Motor neuron (in vitro differentiated cells): ENCODE results near the gene TAP2. TPM values are rescaled to one million over a fixed set of nuclear protein-coding genes. Genes with fewer than 3 reads are reported as not detected.
"Not testable (repeated sequence)": the region's sequence is repeated elsewhere in the genome, so short reads cannot be mapped to it uniquely, and the experiment has no call there.

ENCODE experiments used
- ATAC-seq, 8 experiments: fragments of 200-7000 bp; cut with Tn5 transposase; replicated peaks in 6 of 8; 2 replicates each; pipeline ENCODE4 v1.8.0; 2021; ENCODE audit warnings: mild to moderate bottlenecking in 8 of 8, moderate library complexity in 8 of 8
- H3K27ac ChIP-seq, 2 donors: fragments of 250-450 bp; sonication (Bioruptor Pico); 2 replicates each; pipeline ENCODE4 v1.9.0; 2021; ENCODE audit warnings: antibody characterized with exemption in 2 of 2, mild to moderate bottlenecking in 2 of 2, moderate library complexity in 1 of 2
- H3K4me1 ChIP-seq, 2 donors: fragments of 250-450 bp; sonication (Bioruptor Pico); replicated peaks in 1 of 2; 2 replicates each; pipeline ENCODE4 v1.6.1; 2021; ENCODE audit warnings: antibody characterized with exemption in 2 of 2, mild to moderate bottlenecking in 2 of 2, moderate library complexity in 1 of 2
- H3K4me3 ChIP-seq, 5 donors: fragments of 250-450 bp; sonication (Bioruptor Pico); 2 replicates each; pipeline ENCODE4 v1.9.0; 2021; ENCODE audit warnings: antibody characterized with exemption in 5 of 5, mild to moderate bottlenecking in 5 of 5, moderate library complexity in 4 of 5
- WGBS, 10 experiments: fragments of 450-650 bp; shearing (Covaris generic); methylation state at CpG; one replicate each; pipeline ENCODE4 v1.0.0; 2022; 5-methylcytosine and 5-hydroxymethylcytosine counted together
- in situ Hi-C, 9 experiments: fragments of 400-800 bp; cut with MboI; loops; one replicate each; pipeline ENCODE4 v1.15.0; 2021; ENCODE audit warnings: low sequenced_read_pairs in 9 of 9, low pct_unique_long_range_greater_than_20kb in 2 of 9; ENCODE audit not compliant: unreplicated experiment in 9 of 9
- total RNA-seq, 8 experiments: library from RNA; unstranded; fragments of 300-600 nt; gene quantifications; 2 replicates each; pipeline versions ENCODE4 v1.2.3 to v1.2.4, GENCODE V29; 2022

TAP2 gene
- 100 to 1,000 TPM in 1 of 8 experiments, 10 to 100 TPM in 3, 1 to 10 TPM in 4; 1.7 to 104 (median 13.5) TPM for total RNA-seq

- in situ Hi-C loops = no loop called here
- peak within 1 kb of the TSS in 1 of 2 donors; percentile 69 for H3K27ac ChIP-seq
- 0 to 5% (median 1%) methylated on average over 1 to 10 of the region's 57 CpGs; no CpG with 5 or more reads in 6 of the 10 experiments for WGBS, 10 experiments
- H3K4me3 ChIP-seq = peak within 1 kb of the TSS; percentile 41 to 85 (median 57)
- peak; percentile 83 to 94 (median 93) for ATAC-seq
- H3K4me1 ChIP-seq = peaks cover 0 to 3% of the 10 kb centered on the region in 2 donors
Measured at GRCh38 chr6:32838114-32838958, at the start of gene TAP2. TAP2 (minus strand) TSS chr6:32838739; CDS start chr6:32838233, 506 bp downstream.

GRCh38 chr6:32887616-32888015 is 49.1 kb upstream of the TAP2 start:
- in situ Hi-C loops = loop anchor here in 6 of 9 experiments (10.0 to 25.0 kb wide), 3 partner anchors 57 to 100 kb away; partner anchors contain the start of genes HLA-DMA (in 1 of the 6) and HLA-DMB (in 1 of the 6)
- WGBS, 10 experiments = 40 to 90% (median 65%) methylated on average over 1 to 5 of the region's 5 CpGs
- ATAC-seq = no peak
- Histone ChIP-seq H3K4me1 (no peaks in the 10 kb centered on the region), H3K4me3 (no peak overlapping the region), H3K27ac (no peak overlapping the region)

DNA sequence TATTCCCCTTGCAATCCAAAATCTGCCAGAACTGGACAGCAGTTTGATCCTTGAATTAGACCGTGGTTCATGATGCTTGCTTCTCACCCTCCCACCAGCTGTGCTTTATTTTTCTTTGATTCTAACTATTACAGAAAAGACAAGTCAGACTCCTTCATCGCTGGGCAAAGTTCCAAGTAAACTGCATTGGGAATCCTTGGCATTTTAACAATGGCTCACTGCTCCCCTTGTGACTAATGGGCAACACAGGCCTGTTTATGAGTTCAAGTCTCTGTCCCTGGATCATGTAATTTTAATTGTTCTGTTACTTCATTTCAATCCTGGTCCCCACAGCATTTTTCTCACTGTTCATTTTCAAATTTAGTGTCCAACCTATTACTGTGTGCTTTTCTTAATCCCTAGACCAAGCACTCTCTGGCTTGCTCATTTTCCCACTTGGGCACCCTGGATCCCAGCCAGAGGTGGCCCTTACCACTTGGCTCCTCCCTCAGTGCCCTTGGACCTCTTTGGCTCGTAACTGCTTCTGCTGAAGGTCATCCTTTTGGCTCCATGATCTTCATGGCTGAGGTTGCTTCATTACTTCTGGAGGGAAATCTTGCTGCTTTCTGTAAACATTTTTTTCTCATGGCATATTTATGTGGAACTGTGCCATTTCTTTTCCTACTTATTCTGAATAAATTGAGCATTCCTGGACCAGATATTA is 48.3 kb upstream of the TAP2 start:
- no peak overlapping the region for H3K4me3 ChIP-seq
- no peak for ATAC-seq
- no peaks in the 10 kb centered on the region for H3K4me1 ChIP-seq
- WGBS, 10 experiments = 13 to 92% (median 44%) methylated on average over 1 to 3 of the region's 3 CpGs; no CpG with 5 or more reads in 2 of the 10 experiments
- H3K27ac ChIP-seq = no peak overlapping the region
- in situ Hi-C loops = loop anchor here in 6 of 9 experiments (10.0 to 25.0 kb wide), 3 partner anchors 58 to 100 kb away; partner anchors contain the start of genes HLA-DMA (in 1 of the 6) and HLA-DMB (in 1 of the 6)

GRCh38 chr6:32885698-32886286 is 47.3 kb upstream of the TAP2 start:
- peak in 4 of 8 experiments; percentile 29 to 67 (median 58) for ATAC-seq
- H3K4me1 ChIP-seq = no peaks in the 10 kb centered on the region
- WGBS, 10 experiments = 0 to 81% (median 33%) methylated on average over 1 to 4 of the region's 4 CpGs; no CpG with 5 or more reads in 1 of the 10 experiments
- no peak overlapping the region for H3K4me3 ChIP-seq
- in situ Hi-C loops = loop anchor here in 6 of 9 experiments (10.0 to 25.0 kb wide), 3 partner anchors 59 to 102 kb away; partner anchors contain the start of genes HLA-DMA (in 1 of the 6) and HLA-DMB (in 1 of the 6)
- H3K27ac ChIP-seq = no peak overlapping the region

- WGBS, 10 experiments = 0 to 59% (median 15%) methylated on average over 1 to 5 of the region's 5 CpGs; no CpG with 5 or more reads in 2 of the 10 experiments
- peak in 3 of 8 experiments; percentile 67 to 90 (median 70) for ATAC-seq
- H3K4me3 ChIP-seq = no peak overlapping the region
- in situ Hi-C loops = loop anchor here in 6 of 9 experiments (10.0 to 25.0 kb wide), 3 partner anchors 61 to 104 kb away; partner anchors contain the start of genes HLA-DMA (in 1 of the 6) and HLA-DMB (in 1 of the 6)
- H3K27ac ChIP-seq = no peak overlapping the region
- H3K4me1 ChIP-seq = no peaks in the 10 kb centered on the region
Measured at GRCh38 chr6:32883789-32884188, 45.2 kb upstream of the TAP2 start.

DNA sequence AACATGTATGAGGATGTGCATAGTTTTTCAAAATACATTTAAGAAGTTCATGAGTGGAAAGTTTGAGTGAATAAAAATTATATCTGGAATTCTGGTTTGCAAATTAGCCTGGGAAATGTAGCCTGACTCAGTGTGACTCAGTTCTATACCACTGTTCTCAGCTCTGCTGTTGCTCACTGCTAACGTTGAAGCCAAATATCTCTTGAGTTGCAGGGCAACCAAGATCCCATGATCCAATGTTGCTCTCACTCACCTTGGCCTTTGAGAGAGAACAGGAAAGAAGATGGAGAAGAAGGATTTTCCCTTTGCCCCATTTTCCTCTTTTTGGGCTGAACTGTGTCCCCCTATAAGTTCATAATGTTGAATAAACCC is 44.3 kb upstream of the TAP2 start:
- ATAC-seq = peak in 1 of 8 experiments; percentile 44
- Histone ChIP-seq H3K4me1 (no peaks in the 10 kb centered on the region), H3K4me3 (no peak overlapping the region), H3K27ac (no peak overlapping the region)
- WGBS, 10 experiments = 0 to 75% (median 27%) methylated on average over 1 of the region's 1 CpG; no CpG with 5 or more reads in 3 of the 10 experiments
- in situ Hi-C loops = loop anchor here in 6 of 9 experiments (10.0 to 25.0 kb wide), 3 partner anchors 62 to 104 kb away; partner anchors contain the start of genes HLA-DMA (in 1 of the 6) and HLA-DMB (in 1 of the 6)

GRCh38 chr6:32880962-32881361 is 42.4 kb upstream of the TAP2 start:
- not testable (repeated sequence) for H3K4me3 ChIP-seq, ATAC-seq, H3K27ac ChIP-seq, H3K4me1 ChIP-seq
- in situ Hi-C loops = loop anchor here in 6 of 9 experiments (10.0 to 25.0 kb wide), 3 partner anchors 64 to 106 kb away; partner anchors contain the start of genes HLA-DMA (in 1 of the 6) and HLA-DMB (in 1 of the 6)
- WGBS, 10 experiments = 48 to 100% (median 81%) methylated on average over 1 to 3 of the region's 3 CpGs; no CpG with 5 or more reads in 2 of the 10 experiments

GRCh38 chr6:32879691-32880090 is 41.2 kb upstream of the TAP2 start:
- in situ Hi-C loops = loop anchor here in 6 of 9 experiments (10.0 to 25.0 kb wide), 3 partner anchors 65 to 108 kb away; partner anchors contain the start of genes HLA-DMA (in 1 of the 6) and HLA-DMB (in 1 of the 6)
- Histone ChIP-seq H3K27ac (no peak overlapping the region), H3K4me3 (no peak overlapping the region), H3K4me1 (no peaks in the 10 kb centered on the region)
- 20 to 93% (median 90%) methylated on average over 1 to 21 of the region's 35 CpGs; no CpG with 5 or more reads in 3 of the 10 experiments for WGBS, 10 experiments
- no peak for ATAC-seq

GRCh38 chr6:32876603-32877002 is 38.1 kb upstream of the TAP2 start:
- Histone ChIP-seq H3K4me1 (no peaks in the 10 kb centered on the region), H3K4me3 (no peak overlapping the region), H3K27ac (no peak overlapping the region)
- 43 to 100% (median 86%) methylated on average over 1 to 2 of the region's 2 CpGs; no CpG with 5 or more reads in 2 of the 10 experiments for WGBS, 10 experiments
- in situ Hi-C loops = loop anchor here in 4 of 9 experiments (25.0 kb wide), 1 partner anchor 111 kb away; no protein-coding TSS in a partner anchor
- no peak for ATAC-seq

- ATAC-seq, H3K4me3 ChIP-seq, H3K27ac ChIP-seq, in situ Hi-C loops, H3K4me1 ChIP-seq: not testable (repeated sequence)
- 0 to 60% (median 15%) methylated on average over 1 of the region's 1 CpG; no CpG with 5 or more reads in 6 of the 10 experiments for WGBS, 10 experiments
Measured at GRCh38 chr6:32873947-32874346, 35.4 kb upstream of the TAP2 start.

DNA sequence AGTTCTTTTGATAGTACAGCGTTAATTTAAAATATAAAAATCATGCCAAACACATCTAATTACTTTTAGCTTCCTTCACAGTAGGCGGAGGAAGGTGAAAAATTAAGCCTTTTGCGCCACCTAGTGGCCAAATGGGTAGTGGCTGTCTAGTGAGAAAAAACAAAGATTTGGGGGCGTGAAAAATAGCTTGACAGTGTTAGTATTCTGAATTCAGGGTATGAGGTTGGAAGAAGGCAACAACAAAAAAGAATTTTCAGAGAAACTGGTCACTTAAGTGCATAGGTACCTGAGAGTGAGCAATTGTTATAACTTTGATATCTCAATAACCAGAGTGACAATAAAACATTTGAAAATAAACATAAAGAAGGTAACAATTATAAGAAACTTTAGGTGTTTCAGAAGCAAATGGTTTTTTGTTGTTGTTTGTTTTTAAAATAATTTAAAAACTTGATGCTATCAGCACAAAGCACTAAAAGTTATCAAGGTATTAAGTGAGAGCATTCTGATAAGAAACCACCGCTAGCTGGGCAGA is 29.8 kb upstream of the TAP2 start:
- peak; percentile 38 to 92 (median 58) for ATAC-seq
- H3K4me1 ChIP-seq = no peaks in the 10 kb centered on the region
- in situ Hi-C loops = no loop called here
- WGBS, 10 experiments = 0 to 33% (median 19%) methylated on average over 2 to 5 of the region's 5 CpGs
- no peak overlapping the region for H3K4me3 ChIP-seq
- no peak overlapping the region for H3K27ac ChIP-seq
